ENCODE measurements around the gene ACTR3C.
"Not testable (repeated sequence)": the region's sequence is repeated elsewhere in the genome, so short reads cannot be mapped to it uniquely, and the experiment has no call there.

Gene ACTR3C

GRCh38 chr7:150335108-150335773 lies 11.9 kb upstream of the ACTR3C start:
- DNase-seq (ENCODE audit: low read depth): no peak

DNA sequence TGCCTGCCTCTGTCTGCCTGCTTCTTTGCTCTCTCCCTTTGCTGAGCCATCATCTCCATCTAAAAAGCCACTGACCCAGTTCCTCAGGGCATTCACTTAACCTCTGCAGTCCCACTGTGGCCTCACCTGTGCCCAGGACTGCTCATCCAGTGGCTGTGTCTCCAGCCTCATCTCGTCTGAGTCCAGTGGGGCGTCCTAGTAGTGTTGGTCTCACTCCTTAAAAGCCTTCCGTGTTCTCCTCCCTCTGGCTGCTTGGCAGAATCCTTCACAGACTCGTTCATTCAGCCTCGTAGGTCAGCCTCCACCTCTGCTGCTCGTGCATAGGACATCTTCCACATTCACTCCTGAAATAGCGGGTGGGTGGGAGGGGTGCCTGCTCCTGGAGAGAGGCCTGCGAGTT lies 10.8 kb upstream of the ACTR3C start:
- no peak for DNase-seq (ENCODE audit: low read depth)

DNA sequence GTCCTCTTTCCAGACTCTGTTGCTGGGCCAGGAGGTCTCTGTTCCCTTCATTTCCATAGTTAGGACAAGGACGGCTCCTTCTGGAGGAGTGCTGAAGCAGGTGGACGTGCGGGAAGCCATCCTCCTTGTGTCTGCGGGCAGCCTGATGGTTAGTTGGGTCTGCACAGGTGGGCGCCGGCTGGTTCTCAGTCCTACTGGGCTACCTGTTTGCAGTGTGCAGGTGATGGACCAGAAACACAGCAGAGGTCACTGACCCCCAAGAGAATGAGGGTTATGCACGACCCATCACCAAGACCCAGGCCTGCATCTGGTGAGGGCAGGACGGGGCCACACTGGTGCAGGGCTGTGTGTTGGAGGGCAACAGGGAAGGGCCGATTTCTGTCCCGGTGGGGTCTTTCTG lies 10.3 kb upstream of the ACTR3C start:
- DNase-seq (ENCODE audit: low read depth): no peak

GRCh38 chr7:150332852-150333635 lies 9.7 kb upstream of the ACTR3C start:
- DNase-seq (ENCODE audit: low read depth): no peak

DNA sequence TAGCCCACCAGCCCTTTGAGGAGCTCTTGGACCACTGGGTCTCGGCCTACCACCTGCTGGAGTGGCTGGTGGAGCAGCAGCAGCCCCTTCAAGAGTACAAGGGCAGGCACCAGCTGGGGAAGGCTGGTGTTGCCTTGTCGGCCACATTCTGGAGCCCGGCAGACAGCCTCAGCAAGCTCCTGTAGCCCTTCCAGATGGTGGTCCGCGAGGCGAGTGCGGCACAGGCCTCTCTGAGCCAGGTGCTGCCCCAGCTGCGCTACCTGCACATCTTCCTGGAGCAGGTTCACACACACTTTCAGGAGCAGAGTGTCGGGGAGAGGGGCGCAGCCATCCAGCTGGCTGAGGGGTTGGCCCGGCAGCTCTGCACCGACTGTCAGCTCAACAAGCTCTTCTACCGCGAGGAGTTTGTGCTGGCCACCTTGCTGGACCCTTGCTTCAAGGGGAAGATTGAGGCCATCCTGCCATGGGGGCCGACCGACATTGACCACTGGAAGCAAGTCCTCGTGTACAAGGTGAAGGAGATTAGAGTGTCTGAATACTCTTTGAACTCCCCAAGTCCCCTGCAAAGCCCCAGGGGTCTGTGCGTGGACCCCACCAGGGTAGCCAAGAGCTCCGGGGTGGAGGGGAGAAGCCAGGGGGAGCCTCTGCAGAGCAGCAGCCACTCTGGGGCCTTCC lies 7.0 kb upstream of the ACTR3C start:
- DNase-seq (ENCODE audit: low read depth): no peak

DNA sequence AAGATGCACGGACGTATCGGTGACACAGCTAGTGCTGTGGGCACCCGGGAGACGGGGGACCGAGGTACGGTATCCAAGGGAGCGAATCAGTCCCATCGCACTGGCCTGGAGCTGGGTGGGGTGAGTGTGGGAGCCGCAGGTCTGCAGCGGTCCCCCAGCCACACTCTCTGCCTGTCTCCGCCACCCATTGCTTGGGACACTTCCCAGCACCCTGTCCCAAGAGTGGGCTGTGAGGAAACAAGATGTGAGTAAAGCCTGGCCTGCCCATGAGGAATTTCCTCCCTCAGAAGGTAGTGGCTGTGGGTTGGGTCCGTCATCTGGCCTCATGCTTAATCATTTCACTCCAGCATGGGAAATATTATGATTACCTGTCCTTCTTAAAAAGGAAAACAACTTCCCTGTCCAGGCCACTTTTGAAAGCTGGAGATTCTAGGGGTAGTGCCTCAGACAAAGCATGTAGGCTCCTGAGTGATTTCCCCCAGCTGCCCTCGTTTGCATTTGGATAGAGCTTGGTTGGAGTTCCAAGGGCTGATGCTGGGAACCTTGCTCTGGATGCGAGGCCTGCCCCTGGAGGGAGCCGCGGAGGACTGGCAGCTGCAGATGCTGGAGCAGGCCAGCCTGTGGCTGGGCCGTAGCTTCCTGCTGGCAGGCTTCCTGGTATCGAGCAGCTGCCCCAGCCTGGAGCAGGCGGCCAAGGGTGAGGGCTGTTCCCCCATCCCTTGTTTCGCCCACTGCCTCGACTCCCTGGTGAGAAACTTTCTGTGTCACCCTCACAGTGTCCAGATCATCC lies 6.2 kb upstream of the ACTR3C start:
- DNase-seq (ENCODE audit: low read depth): no peak

DNA sequence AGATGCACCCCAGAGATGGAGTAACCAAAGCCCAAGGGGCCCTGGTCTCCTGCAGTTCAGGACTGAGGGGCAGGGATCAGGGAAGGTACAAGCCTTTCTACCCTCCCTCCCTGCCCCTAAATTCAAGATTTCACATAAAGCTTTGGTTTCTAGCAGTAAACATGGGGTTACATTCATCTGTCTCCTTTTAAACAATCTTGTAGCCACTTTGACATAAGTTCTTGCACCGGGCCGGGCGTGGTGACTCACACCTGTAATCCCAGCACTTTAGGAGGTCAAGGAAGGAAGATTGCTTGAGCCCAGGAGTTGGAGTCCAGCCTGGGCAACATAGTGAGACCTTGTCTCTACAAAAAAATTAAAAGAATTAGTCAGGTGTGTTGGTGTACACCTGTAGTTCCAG lies 4.0 kb upstream of the ACTR3C start:
- no peak for DNase-seq (ENCODE audit: low read depth)

- no peak for DNase-seq (ENCODE audit: low read depth)
Observed at GRCh38 chr7:150326657-150327268, 3.4 kb upstream of the ACTR3C start.

- DNase-seq (ENCODE audit: low read depth): no peak
Observed at GRCh38 chr7:150325901-150326300, 2.6 kb upstream of the ACTR3C start.

- no peak for DNase-seq (ENCODE audit: low read depth)
Observed at GRCh38 chr7:150325110-150325611, 1.8 kb upstream of the ACTR3C start.

DNA sequence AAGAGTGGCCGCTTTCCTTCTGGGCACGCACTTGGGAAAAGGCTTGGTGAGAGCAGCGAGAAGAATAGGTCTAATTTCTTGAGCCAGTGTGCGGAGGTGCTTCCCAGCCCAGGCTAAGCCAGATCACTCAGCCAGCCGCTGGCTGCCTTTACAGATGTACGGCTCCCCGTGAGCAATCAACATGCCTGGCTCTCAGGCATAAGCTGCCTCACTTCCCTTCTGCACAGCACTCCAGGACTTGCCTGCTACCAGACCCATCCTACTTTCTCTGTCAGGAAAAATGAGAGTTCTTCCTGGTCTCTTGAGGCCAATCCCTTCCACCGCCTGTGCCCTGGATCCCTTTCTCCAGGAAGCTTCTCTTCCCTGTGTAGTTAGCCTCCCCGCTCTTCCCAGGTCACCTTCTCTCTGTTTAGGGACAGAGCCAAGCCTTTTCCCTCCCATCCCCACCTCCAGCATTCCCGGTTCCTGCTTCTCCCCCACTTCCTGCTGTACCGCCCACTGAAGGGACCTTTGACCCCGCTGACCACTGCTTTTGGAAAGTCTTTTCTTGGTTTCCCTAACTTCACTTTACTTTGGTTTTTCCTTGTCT lies 1.1 kb upstream of the ACTR3C start:
- DNase-seq (ENCODE audit: low read depth): no peak

GRCh38 chr7:150323682-150324372 lies 482 bp upstream of the ACTR3C start:
- DNase-seq (ENCODE audit: low read depth): no peak

DNA sequence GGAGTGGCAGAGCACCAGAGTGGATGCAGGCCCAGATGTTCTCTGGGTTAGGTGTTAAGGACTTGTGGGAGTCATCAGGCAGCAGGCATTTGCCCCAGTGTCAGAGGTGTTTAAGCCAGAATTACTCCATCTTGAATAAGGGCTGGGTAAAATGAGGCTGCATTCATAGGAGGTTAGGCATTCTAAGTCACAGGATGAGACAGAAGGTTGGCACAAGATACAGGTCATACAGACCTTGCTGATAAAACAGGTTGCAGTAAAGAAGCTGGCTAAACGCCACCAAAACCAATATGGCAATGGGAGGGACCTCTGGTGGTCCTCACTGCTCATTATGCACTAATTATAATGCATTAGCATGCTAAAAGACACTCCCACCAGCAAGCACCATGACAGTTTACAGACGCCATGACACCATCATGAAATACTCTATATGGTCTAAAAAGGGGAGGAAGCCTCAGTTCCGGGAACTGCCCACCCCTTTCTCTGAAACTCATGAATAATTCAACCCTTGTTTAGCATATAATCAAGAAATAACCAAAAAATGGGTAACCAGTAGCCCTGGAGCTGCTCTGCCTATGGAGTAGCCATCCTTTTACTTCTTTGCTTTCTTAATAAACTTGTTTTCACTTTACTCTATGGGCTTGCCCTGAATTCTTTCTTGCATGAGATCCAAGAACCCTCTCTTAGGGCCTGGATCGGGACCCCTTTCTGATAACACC lies 1.1 kb downstream of the ACTR3C start:
- DNase-seq (ENCODE audit: low read depth): no peak

DNA sequence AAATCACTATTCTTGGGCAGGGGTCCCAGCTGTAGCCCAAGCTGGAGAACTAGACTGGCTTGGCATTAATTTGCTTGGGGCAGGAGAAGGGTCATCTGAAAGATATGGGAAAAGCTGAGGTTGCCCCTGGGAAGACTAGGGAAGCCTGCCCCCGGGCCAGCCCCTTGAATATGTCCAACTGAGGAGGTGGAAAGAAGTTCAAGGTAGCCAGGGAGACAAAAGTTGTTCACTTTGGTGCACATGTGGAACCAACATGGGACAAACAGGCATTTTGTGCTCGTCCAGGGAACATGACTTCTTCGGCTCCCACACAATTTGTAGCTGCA lies 1.6 kb downstream of the ACTR3C start:
- DNase-seq (ENCODE audit: low read depth): no peak

DNA sequence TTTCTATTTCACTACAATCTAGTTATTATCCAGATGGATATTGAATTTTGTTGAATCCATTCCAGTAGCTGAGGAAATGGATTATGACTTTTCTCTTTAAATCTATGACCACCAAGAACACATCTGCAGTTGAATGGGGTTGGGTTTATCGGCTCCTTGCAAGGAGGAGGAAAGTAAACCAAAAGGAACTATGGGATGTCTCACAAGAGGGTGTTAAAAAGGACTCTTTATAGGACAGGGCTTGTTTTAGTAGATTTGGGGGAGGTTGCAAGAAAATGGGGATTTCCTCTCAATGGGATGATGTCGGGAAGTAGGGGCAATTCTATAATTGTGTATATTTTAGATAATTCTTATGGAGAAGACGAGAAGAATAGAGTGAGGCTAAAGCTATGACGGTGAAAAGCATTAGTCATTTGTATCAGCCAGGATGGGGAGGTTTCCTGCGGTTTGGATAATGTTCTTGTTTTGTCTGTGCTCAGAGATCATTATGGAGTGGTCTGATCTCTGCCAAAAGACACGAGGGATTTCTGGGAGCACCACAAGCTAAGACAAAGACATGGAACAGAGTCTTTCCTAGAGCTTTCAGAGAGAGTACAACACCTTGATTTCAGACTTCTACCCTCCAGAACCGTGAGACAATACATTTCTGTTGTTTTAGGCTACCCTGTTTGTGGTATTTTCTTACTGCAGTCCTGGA lies 5.4 kb downstream of the ACTR3C start:
- no peak for DNase-seq (ENCODE audit: low read depth)

- DNase-seq (ENCODE audit: low read depth): not testable (repeated sequence)
Observed at GRCh38 chr7:150316987-150317386, 6.4 kb downstream of the ACTR3C start.

GRCh38 chr7:150314639-150315239 lies 8.6 kb downstream of the ACTR3C start:
- DNase-seq (ENCODE audit: low read depth): no peak

GRCh38 chr7:150313870-150314269 lies 9.5 kb downstream of the ACTR3C start:
- DNase-seq (ENCODE audit: low read depth): no peak

DNA sequence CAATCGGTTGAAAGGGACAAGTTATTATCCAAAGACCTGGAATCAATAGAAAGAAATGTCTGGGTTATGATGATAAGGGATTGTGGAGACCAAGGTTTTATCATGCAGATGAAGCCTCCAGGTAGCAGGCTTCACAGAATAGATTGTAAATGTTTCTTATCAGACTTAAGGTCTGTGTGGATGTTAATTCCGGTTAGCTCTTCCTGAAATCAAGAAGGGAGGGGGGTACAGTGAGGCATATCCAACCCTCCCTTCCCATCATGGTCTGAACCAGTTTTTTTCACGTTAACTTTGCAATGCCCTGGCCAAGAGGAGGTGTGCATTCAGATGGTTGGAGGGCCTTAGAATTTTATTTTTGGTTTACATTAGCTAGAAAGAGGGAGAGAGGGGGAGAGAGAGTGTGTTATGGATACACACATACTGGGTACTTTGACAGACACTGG lies 10.0 kb downstream of the ACTR3C start:
- DNase-seq (ENCODE audit: low read depth): no peak
